GM12892 (cell line): Measurements from ENCODE around the gene CACNB4.
"Not testable (repeated sequence)": the region's sequence is repeated elsewhere in the genome, so short reads cannot be mapped to it uniquely, and the experiment has no call there.

Source experiments
- DNase-seq: peaks from one replicate; pipeline ENCODE4 v3.0.0; 2011; ENCODE audit not compliant: insufficient read length
- FAIRE-seq: peaks from 2 replicates; lab custom pipeline; 2011; peaks lifted over from hg19 to GRCh38; lab: Jason Lieb, UNC
- POLR2A ChIP-seq: IDR thresholded peaks from 2 replicates; pipeline ENCODE4 v1.6.1; 2011; ENCODE audit warnings: low read depth, low read length, control low read depth
- POLR2AphosphoS5 ChIP-seq: IDR thresholded peaks from 2 replicates; pipeline ENCODE4 v1.6.1; 2011; ENCODE audit warnings: low read depth, low read length, control low read depth
- TAF1 ChIP-seq: IDR thresholded peaks from 2 replicates; pipeline ENCODE4 v1.6.1; 2011; ENCODE audit warnings: low read depth, mild to moderate bottlenecking, control low read depth, low read length, borderline replicate concordance

CACNB4 gene

GRCh38 chr2:151805961-151806360 lies 292.9 kb downstream of the CACNB4 start:
- DNase-seq (no peak), FAIRE-seq (no peak)
- TF ChIP-seq TAF1 (no peak), POLR2AphosphoS5 (no peak), POLR2A (no peak)

GRCh38 chr2:151805343-151805742 lies 293.5 kb downstream of the CACNB4 start:
- TF ChIP-seq POLR2A: no peak
- no peak for TF ChIP-seq POLR2AphosphoS5
- no peak for TF ChIP-seq TAF1
- FAIRE-seq (no peak), DNase-seq (no peak)

- TF ChIP-seq POLR2AphosphoS5 (no peak), TAF1 (no peak), POLR2A (no peak)
- DNase-seq (no peak), FAIRE-seq (no peak)
These were observed 295.0 kb downstream of the CACNB4 start for GRCh38 chr2:151803811-151804210.

- DNase-seq (no peak), FAIRE-seq (no peak)
- TF ChIP-seq POLR2A (no peak), TAF1 (no peak), POLR2AphosphoS5 (no peak)
These were observed 296.5 kb downstream of the CACNB4 start for GRCh38 chr2:151802315-151802714.

- TF ChIP-seq TAF1: no peak
- TF ChIP-seq POLR2A: no peak
- no peak for TF ChIP-seq POLR2AphosphoS5
- FAIRE-seq: no peak
- DNase-seq: no peak
These were observed 299.0 kb downstream of the CACNB4 start for GRCh38 chr2:151799886-151800292.

GRCh38 chr2:151796774-151797173 lies 302.1 kb downstream of the CACNB4 start:
- peak; percentile 73 for FAIRE-seq
- DNase-seq: no peak
- TF ChIP-seq TAF1 (no peak), POLR2AphosphoS5 (no peak), POLR2A (no peak)

- TF ChIP-seq TAF1 (no peak), POLR2A (no peak), POLR2AphosphoS5 (no peak)
- peak; percentile 51 for FAIRE-seq
These were observed 303.1 kb downstream of the CACNB4 start for GRCh38 chr2:151795646-151796240.

GRCh38 chr2:151794422-151794821 lies 304.4 kb downstream of the CACNB4 start:
- DNase-seq, FAIRE-seq: not testable (repeated sequence)

More at GRCh38 chr2:151795646-151796240, 303.1 kb downstream of the CACNB4 start:
- DNase-seq: no peak

GRCh38 chr2:151793123-151793522 lies 305.7 kb downstream of the CACNB4 start:
- TF ChIP-seq TAF1 (no peak), POLR2A (no peak), POLR2AphosphoS5 (no peak)
- FAIRE-seq (no peak), DNase-seq (no peak)

GRCh38 chr2:151792589-151792988 lies 306.3 kb downstream of the CACNB4 start:
- DNase-seq (no peak), FAIRE-seq (no peak)
- TF ChIP-seq POLR2A (no peak), TAF1 (no peak)

GRCh38 chr2:151791545-151791944 lies 307.3 kb downstream of the CACNB4 start:
- FAIRE-seq: no peak
- TF ChIP-seq TAF1 (no peak), POLR2AphosphoS5 (no peak), POLR2A (no peak)
- DNase-seq: no peak

GRCh38 chr2:151790689-151791088 lies 308.2 kb downstream of the CACNB4 start:
- FAIRE-seq (no peak), DNase-seq (no peak)
- TF ChIP-seq POLR2AphosphoS5: no peak
- no peak for TF ChIP-seq TAF1
- TF ChIP-seq POLR2A: no peak
